ENCODE data around the gene AP3B2.
"Not testable (repeated sequence)": the region's sequence is repeated elsewhere in the genome, so short reads cannot be mapped to it uniquely, and the experiment has no call there.

The AP3B2 gene

DNA sequence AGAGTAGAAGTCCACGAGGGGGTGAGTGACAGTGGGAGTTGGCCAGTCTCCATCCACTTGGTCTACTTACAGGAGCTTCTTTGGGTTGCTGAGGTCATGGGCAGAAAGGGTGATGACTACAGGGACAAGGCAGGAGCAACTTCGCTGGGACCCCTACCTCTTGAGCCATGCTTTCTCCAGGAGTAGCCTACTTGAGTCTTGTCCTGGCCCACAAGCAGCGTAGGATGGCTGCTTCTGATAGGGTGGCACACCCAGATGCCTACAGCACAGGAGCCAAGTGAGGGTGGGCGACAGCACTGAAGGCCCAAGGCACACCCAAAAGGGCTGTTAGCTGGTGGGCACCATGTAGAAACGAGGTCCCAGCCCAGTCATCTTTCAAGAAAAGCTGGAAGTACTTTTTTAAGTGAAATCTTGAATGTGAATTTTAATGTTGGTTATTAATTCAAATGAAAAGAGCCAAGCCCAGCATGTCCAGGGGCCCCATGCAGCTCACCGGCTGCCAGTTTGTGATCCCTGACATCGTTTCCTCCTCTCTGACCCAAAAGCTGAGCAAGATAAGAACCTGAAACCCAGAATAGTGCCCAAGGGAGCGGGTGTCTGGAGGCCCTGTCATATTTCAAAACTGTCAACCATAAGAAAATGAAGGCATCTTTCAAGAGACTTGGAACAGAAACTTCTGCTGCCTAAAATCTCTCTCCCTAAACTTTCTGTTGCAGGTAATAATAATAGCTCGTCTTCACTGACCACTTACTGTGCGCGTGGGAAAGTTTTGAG lies 60.3 kb downstream of the AP3B2 start:
- no peaks in the 10 kb centered on the region for H3K9me3 Mint-ChIP-seq
- H3K4me1 Mint-ChIP-seq (ENCODE audit: low read depth) = peaks cover 10% of the 10 kb centered on the region
- no peak overlapping the region for H3K4me3 Mint-ChIP-seq
- no peaks in the 10 kb centered on the region for H3K36me3 Mint-ChIP-seq (ENCODE audit: low read depth)
- no peak overlapping the region for H3K27ac Mint-ChIP-seq
- DNase-seq = no peak
- H3K27me3 Mint-ChIP-seq = peaks cover 62% of the 10 kb centered on the region

GRCh38 chr15:82648257-82649103 lies 61.2 kb downstream of the AP3B2 start:
- peaks cover 64% of the 10 kb centered on the region for H3K27me3 Mint-ChIP-seq

DNA sequence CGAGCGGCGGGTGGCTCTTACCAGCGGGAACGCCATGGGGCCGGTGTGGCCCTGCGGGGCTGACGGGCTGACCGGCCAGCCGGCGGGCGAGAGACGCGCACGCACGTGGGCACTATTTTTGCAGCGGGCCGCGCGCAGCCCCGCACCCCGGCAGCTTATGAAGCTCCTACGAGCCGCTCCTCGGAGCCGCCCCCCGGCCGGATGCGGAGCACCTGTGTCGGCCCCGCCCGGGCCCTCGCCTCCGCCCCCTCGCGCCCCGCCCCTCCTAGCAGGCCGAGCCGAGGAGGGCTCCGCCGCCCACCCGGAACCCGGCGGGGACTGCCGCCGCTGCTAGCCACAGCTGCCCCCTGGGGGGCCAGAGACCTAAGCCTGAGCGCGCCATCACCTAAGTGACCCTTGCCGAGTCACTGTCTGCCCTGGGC lies 61.8 kb downstream of the AP3B2 start:
- H3K36me3 Mint-ChIP-seq (ENCODE audit: low read depth) = no peaks in the 10 kb centered on the region
- H3K4me3 Mint-ChIP-seq = peak overlapping the region; percentile 50
- H3K4me1 Mint-ChIP-seq (ENCODE audit: low read depth) = peaks cover 10% of the 10 kb centered on the region
- no peak overlapping the region for H3K27ac Mint-ChIP-seq
- DNase-seq = peak; percentile 73
- peaks cover 65% of the 10 kb centered on the region for H3K27me3 Mint-ChIP-seq
- no peaks in the 10 kb centered on the region for H3K9me3 Mint-ChIP-seq

More at GRCh38 chr15:82648257-82649103, 61.2 kb downstream of the AP3B2 start:
- Mint-ChIP-seq H3K4me1 (ENCODE audit: low read depth) (peaks cover 10% of the 10 kb centered on the region), H3K36me3 (ENCODE audit: low read depth) (no peaks in the 10 kb centered on the region), H3K9me3 (no peaks in the 10 kb centered on the region), H3K27ac (no peak overlapping the region), H3K4me3 (peak overlapping the region; percentile 50)
- no peak for DNase-seq

DNA sequence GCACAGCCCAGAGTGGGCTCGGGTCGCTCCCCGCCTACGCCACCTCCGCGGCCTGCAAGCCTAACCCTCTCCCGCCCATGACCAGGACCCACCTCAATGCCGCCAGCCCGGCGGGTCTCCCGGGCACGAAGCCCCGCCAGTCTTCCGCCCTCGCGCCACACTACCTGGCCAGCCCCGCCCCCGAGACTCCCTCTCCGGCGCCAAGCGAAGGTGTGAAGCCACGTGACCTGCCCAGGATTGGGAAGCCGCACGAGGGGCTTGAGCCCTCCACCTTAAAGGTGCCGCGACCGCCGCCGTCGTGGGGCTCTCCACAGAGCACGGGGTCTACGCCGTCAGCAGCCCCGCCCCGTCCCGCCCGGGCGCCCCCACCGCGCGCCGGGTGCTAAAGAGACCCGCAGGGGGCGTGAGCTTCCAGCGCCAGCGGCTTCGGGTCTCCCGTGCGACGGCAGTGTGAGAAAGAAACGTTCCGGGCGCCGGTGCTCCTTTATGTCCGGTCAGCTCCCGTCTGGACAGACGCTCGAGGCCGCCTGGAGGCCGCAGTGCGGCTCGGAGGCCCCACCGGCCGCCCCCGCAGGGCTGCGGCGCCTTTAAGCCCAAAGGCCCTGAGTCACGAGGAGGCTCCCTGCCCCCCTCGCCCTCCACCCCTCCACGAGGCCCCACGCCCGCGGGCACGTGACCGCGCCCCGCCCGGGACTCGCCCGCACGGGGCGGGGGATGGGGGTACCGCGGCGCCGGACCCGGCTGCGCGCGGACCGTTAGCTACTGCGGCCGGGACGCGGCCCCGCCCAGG lies 62.4 kb downstream of the AP3B2 start, which contains the start of gene CPEB1:
Gene CPEB1 (minus strand): TSS at position 319 of the 790 bp plus-strand sequence. CDS start 18,904 bp downstream, outside the sequence.
- peaks cover 63% of the 10 kb centered on the region for H3K27me3 Mint-ChIP-seq
- H3K4me1 Mint-ChIP-seq (ENCODE audit: low read depth) = peaks cover 10% of the 10 kb centered on the region
- H3K36me3 Mint-ChIP-seq (ENCODE audit: low read depth) = no peaks in the 10 kb centered on the region
- no peaks in the 10 kb centered on the region for H3K9me3 Mint-ChIP-seq
- H3K4me3 Mint-ChIP-seq = peak within 1 kb of the TSS; percentile 52
- peak; percentile 74 for DNase-seq
- no peak within 1 kb of the TSS for H3K27ac Mint-ChIP-seq

GRCh38 chr15:82646250-82647044 lies 63.2 kb downstream of the AP3B2 start:
- Mint-ChIP-seq H3K4me3 (peak overlapping the region; percentile 52), H3K27ac (no peak overlapping the region)
- peak; percentile 36 for DNase-seq

GRCh38 chr15:82644967-82645852 lies 64.5 kb downstream of the AP3B2 start:
- H3K27me3 Mint-ChIP-seq = peaks cover 74% of the 10 kb centered on the region
- not testable (repeated sequence) for H3K27ac Mint-ChIP-seq; H3K4me3 Mint-ChIP-seq; H3K9me3 Mint-ChIP-seq; H3K36me3 Mint-ChIP-seq (ENCODE audit: low read depth); H3K4me1 Mint-ChIP-seq (ENCODE audit: low read depth); DNase-seq

More at GRCh38 chr15:82646250-82647044, 63.2 kb downstream of the AP3B2 start:
- Mint-ChIP-seq H3K9me3 (no peaks in the 10 kb centered on the region), H3K36me3 (ENCODE audit: low read depth) (no peaks in the 10 kb centered on the region), H3K27me3 (peaks cover 67% of the 10 kb centered on the region), H3K4me1 (ENCODE audit: low read depth) (peaks cover 8% of the 10 kb centered on the region)

GRCh38 chr15:82643992-82644391 lies 65.7 kb downstream of the AP3B2 start:
- H3K27ac Mint-ChIP-seq = no peak overlapping the region
- H3K4me3 Mint-ChIP-seq = no peak overlapping the region
- peaks cover 79% of the 10 kb centered on the region for H3K27me3 Mint-ChIP-seq
- no peaks in the 10 kb centered on the region for H3K36me3 Mint-ChIP-seq (ENCODE audit: low read depth)
- H3K9me3 Mint-ChIP-seq = no peaks in the 10 kb centered on the region
- DNase-seq = no peak
- peaks cover 8% of the 10 kb centered on the region for H3K4me1 Mint-ChIP-seq (ENCODE audit: low read depth)

GRCh38 chr15:82642656-82643055 lies 67.0 kb downstream of the AP3B2 start:
- H3K9me3 Mint-ChIP-seq = no peaks in the 10 kb centered on the region
- H3K4me3 Mint-ChIP-seq = no peak overlapping the region
- no peak overlapping the region for H3K27ac Mint-ChIP-seq
- DNase-seq = no peak
- H3K4me1 Mint-ChIP-seq (ENCODE audit: low read depth) = peaks cover 3% of the 10 kb centered on the region
- peaks cover 72% of the 10 kb centered on the region for H3K27me3 Mint-ChIP-seq
- H3K36me3 Mint-ChIP-seq (ENCODE audit: low read depth) = no peaks in the 10 kb centered on the region

DNA sequence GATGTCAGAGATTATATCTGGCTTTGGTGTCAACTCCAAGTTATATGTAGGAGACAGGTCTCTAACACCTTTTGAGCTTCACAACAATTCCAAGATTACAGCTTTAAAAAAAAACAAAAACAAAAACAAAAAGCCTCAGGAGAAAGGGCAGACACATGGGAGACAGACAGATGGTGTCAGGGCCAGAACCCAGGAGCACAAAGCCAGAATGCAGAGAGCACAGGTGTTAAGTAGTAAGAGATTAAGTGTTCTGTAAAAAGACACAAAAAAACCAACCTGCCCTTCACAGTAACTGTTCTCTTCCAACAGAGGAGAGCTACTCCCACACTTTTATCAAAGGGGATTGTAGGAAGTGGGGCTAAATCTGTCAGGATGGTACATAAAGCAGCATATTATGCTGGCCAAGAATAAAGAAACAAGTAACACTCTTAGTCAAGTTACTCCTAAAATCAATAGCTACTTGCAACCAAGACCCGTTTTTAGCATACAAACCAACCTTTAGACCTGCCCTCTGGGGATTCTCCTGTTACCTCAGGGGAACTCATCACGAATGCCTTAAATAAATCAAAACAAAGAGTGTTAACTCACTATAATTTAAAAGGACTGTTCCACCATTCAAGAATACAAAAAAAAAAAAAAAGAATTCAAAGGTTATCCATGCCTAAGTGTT lies 68.4 kb downstream of the AP3B2 start:
- H3K27ac Mint-ChIP-seq = no peak overlapping the region
- no peaks in the 10 kb centered on the region for H3K36me3 Mint-ChIP-seq (ENCODE audit: low read depth)
- no peak for DNase-seq
- no peaks in the 10 kb centered on the region for H3K9me3 Mint-ChIP-seq
- H3K4me1 Mint-ChIP-seq (ENCODE audit: low read depth) = peaks cover 3% of the 10 kb centered on the region
- no peak overlapping the region for H3K4me3 Mint-ChIP-seq
- peaks cover 70% of the 10 kb centered on the region for H3K27me3 Mint-ChIP-seq

DNA sequence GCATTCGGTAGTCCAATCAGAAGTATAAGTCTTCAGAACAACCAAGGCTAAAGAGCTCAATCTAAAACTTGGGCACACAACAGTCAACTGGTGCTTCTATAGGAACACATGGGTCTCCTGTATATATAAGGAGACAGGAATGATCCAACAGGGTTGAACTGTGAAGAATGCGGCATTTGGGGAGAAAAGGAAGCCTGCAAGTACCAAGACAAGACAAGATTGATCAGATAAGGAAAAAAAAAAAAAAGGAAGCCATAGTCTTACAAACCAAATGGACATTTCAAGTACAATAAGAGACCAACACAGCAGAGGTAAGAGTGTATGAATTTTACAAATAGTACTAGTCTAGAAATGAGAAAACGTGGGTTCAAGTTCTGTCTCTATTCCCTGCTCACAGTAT lies 69.0 kb downstream of the AP3B2 start:
- DNase-seq = no peak
- H3K9me3 Mint-ChIP-seq = no peaks in the 10 kb centered on the region
- no peak overlapping the region for H3K27ac Mint-ChIP-seq
- no peaks in the 10 kb centered on the region for H3K36me3 Mint-ChIP-seq (ENCODE audit: low read depth)
- no peak overlapping the region for H3K4me3 Mint-ChIP-seq
- H3K4me1 Mint-ChIP-seq (ENCODE audit: low read depth) = no peaks in the 10 kb centered on the region
- H3K27me3 Mint-ChIP-seq = peaks cover 69% of the 10 kb centered on the region

DNA sequence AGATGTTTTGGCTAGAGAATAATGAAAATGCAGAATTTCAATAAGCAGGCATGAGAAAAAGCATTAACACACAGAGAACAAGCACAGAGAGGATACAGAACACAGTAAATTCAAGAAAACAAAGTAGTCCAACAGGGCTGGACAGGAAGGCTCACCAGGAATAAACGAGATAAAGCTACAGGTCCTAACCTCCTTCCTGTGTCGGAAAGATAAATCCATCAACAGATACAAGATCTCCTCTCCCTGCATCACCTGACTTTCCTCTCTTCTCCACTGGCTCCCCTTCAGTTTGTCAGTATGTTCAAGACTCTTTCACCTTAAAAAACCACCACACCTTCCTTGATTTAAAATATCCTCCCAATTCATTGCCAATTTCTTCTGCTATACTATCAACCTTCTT lies 73.9 kb downstream of the AP3B2 start:
- Mint-ChIP-seq H3K4me1 (ENCODE audit: low read depth) (no peaks in the 10 kb centered on the region), H3K9me3 (no peaks in the 10 kb centered on the region), H3K4me3 (no peak overlapping the region), H3K27me3 (peaks cover 36% of the 10 kb centered on the region), H3K36me3 (ENCODE audit: low read depth) (no peaks in the 10 kb centered on the region), H3K27ac (no peak overlapping the region)
- DNase-seq = no peak

DNA sequence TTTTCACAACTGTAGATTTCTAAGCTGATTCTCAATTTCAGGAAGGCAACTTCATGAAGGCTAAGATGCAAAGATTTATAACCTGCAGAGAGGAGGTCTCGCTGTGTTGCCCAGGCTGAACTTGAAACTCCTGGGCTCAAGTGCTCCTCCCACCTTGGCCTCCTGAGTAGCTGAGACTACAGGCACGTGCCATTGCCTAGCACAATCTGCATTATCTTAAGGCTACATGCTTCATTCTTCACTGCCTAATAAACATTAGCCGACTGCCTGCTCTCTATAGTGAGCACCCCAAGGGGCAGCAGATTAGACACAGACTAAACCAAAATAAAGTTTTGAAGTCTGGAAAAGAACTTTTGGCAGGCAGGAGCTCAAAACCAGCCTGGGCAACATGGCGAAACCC lies 79.6 kb downstream of the AP3B2 start:
- no peak overlapping the region for H3K27ac Mint-ChIP-seq
- no peaks in the 10 kb centered on the region for H3K9me3 Mint-ChIP-seq
- no peaks in the 10 kb centered on the region for H3K4me1 Mint-ChIP-seq (ENCODE audit: low read depth)

More for the DNA sequence above, 79.6 kb downstream of the AP3B2 start:
- no peak for DNase-seq
- H3K4me3 Mint-ChIP-seq = no peak overlapping the region
- peaks cover 6% of the 10 kb centered on the region for H3K27me3 Mint-ChIP-seq
- H3K36me3 Mint-ChIP-seq (ENCODE audit: low read depth) = no peaks in the 10 kb centered on the region

Data from activated T-cell treated with anti-CD3 and anti-CD28 coated beads, Interleukin-2, amount 50 U/mL, for 24 hours (primary cell).